PFSK-1 (cell line): ENCODE results near the gene GABBR2.

ENCODE experiments used
- FOXP2 ChIP-seq: optimal IDR thresholded peaks from 2 replicates; pipeline ENCODE3; 2011; ENCODE audit warnings: borderline replicate concordance, control low read depth, inconsistent platforms; ENCODE audit not compliant: insufficient read depth; ENCODE audit errors: extremely low read length, extremely low read depth
- POLR2AphosphoS5 ChIP-seq: IDR thresholded peaks from 2 replicates; pipeline ENCODE4 v1.6.1; 2012; ENCODE audit warnings: low read depth, mild to moderate bottlenecking, control low read depth, low read length, moderate library complexity
- REST ChIP-seq, 2 experiments: IDR thresholded peaks; 2 replicates each; pipeline versions ENCODE4 v1.6.1 to v1.8.0; 2011 to 2012; ENCODE audit warnings: low read depth in 2 of 2, low read length in 2 of 2, control low read depth in 1 of 2, inconsistent platforms in 1 of 2, mild to moderate bottlenecking in 1 of 2, moderate library complexity in 1 of 2; ENCODE audit not compliant: insufficient read depth in 1 of 2
- SIN3A ChIP-seq: IDR thresholded peaks from 2 replicates; pipeline ENCODE4 v1.6.1; 2012; ENCODE audit warnings: mild to moderate bottlenecking, low read length, moderate library complexity, borderline replicate concordance; ENCODE audit not compliant: insufficient read depth
- TAF1 ChIP-seq: IDR thresholded peaks from 2 replicates; pipeline ENCODE4 v1.6.1; 2012; ENCODE audit warnings: low read length, control low read depth, borderline replicate concordance; ENCODE audit not compliant: insufficient read depth

GABBR2 gene

GRCh38 chr9:98330831-98331230 lies 377.9 kb downstream of the GABBR2 start:
- TF ChIP-seq FOXP2, result no peak
- TF ChIP-seq SIN3A, result no peak
- TF ChIP-seq POLR2AphosphoS5, result no peak
- TF ChIP-seq TAF1, result no peak
- no peak for TF ChIP-seq REST (IDR thresholded peaks at IDR 0.05; ENCODE audit: insufficient read depth in 1 of 2, low read depth in 2 of 2, low read length in 2 of 2)

- TF ChIP-seq SIN3A (no peak), FOXP2 (no peak), TAF1 (no peak), POLR2AphosphoS5 (no peak), REST (IDR thresholded peaks at IDR 0.05; ENCODE audit: insufficient read depth in 1 of 2, low read depth in 2 of 2, low read length in 2 of 2) (no peak)
Observed at GRCh38 chr9:98329904-98330303, 378.8 kb downstream of the GABBR2 start.

- TF ChIP-seq FOXP2, result no peak
- no peak for TF ChIP-seq REST (IDR thresholded peaks at IDR 0.05; ENCODE audit: insufficient read depth in 1 of 2, low read depth in 2 of 2, low read length in 2 of 2)
- no peak for TF ChIP-seq TAF1
- no peak for TF ChIP-seq POLR2AphosphoS5
- TF ChIP-seq SIN3A, result no peak
Observed at GRCh38 chr9:98329281-98329680, 379.5 kb downstream of the GABBR2 start.

GRCh38 chr9:98328770-98329169 lies 380.0 kb downstream of the GABBR2 start:
- TF ChIP-seq TAF1, result no peak
- TF ChIP-seq POLR2AphosphoS5, result no peak
- no peak for TF ChIP-seq SIN3A
- TF ChIP-seq FOXP2, result no peak
- TF ChIP-seq REST (IDR thresholded peaks at IDR 0.05; ENCODE audit: insufficient read depth in 1 of 2, low read depth in 2 of 2, low read length in 2 of 2), result no peak

- TF ChIP-seq SIN3A, result no peak
- no peak for TF ChIP-seq FOXP2
- no peak for TF ChIP-seq REST (IDR thresholded peaks at IDR 0.05; ENCODE audit: insufficient read depth in 1 of 2, low read depth in 2 of 2, low read length in 2 of 2)
- TF ChIP-seq POLR2AphosphoS5, result no peak
- no peak for TF ChIP-seq TAF1
Observed at GRCh38 chr9:98328141-98328540, 380.6 kb downstream of the GABBR2 start.
